ENCODE results near the gene FRS2.

DNA sequence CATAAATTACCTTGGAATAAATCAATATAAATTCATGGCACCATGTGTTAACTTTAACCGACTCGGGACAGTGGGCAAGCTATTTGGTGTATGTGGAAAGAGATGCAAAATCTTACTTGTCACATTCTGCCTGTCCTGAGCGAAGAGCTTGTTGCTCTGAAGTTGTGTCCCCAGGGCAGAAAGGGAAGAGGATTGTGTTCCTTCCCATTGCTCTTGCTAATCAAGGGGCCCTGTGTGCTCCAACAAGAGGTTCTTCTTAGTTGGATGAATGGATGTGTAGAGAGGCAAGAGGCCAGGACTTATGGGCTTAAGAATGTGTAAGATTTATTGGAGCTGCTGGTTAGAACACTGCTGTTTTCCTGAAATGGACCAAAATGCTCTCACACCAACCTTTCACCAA, 36.5 kb upstream of the FRS2 start:
- no peak for TF ChIP-seq TAF1 (IDR thresholded peaks at IDR 0.05; ENCODE audit: low read depth)
- no peak for TF ChIP-seq CTCF (IDR thresholded peaks at IDR 0.05; ENCODE audit: poor library complexity, severe bottlenecking)
- TF ChIP-seq EZH2 (IDR thresholded peaks at IDR 0.05; ENCODE audit: borderline replicate concordance, insufficient read depth, low read length, poor library complexity, severe bottlenecking) = no peak
- no peak for TF ChIP-seq MXI1 (conservative IDR thresholded peaks at IDR 0.05; ENCODE audit: poor library complexity, severe bottlenecking)

Measured in neural cell (in vitro differentiated cells).